ENCODE data around the gene TMIGD2. TPM values are rescaled to one million over a fixed set of nuclear protein-coding genes. Genes with fewer than 3 reads are reported as not detected.

The TMIGD2 gene
- not detected in 2 replicates for total RNA-seq

GRCh38 chr19:4302243-4302640 lies at the start of gene TMIGD2:
Gene TMIGD2, minus strand, starts transcription at chr19:4302389. Its CDS starts 4 bp downstream, at chr19:4302385.

GRCh38 chr19:4343370-4344307 lies 41.5 kb upstream of the TMIGD2 start, which contains the start of gene MPND:
Gene MPND, plus strand, starts transcription at chr19:4343562. Its CDS starts 32 bp downstream, at chr19:4343594.

GRCh38 chr19:4338441-4339355 lies 36.5 kb upstream of the TMIGD2 start, which contains the start of gene STAP2:
Gene STAP2, minus strand, starts transcription at chr19:4338827. Its CDS starts 74 bp downstream, at chr19:4338753.

GRCh38 chr19:4304538-4305256 lies 2.5 kb upstream of the TMIGD2 start, which contains the start of gene FSD1:
Gene FSD1, plus strand, starts transcription at chr19:4304598. Its CDS starts 149 bp downstream, at chr19:4304747.

GRCh38 chr19:4278419-4279266 lies 23.5 kb downstream of the TMIGD2 start, which contains the start of gene SHD:
Gene SHD, plus strand, starts transcription at chr19:4279266. Its CDS starts 798 bp downstream, at chr19:4280064.

GRCh38 chr19:4246767-4247593 lies 55.2 kb downstream of the TMIGD2 start, which contains the start of gene YJU2:
Gene YJU2, plus strand, starts transcription at chr19:4247080. Its CDS starts 67 bp downstream, at chr19:4247147.

Other genes starting within 250 kb of the TMIGD2 start
- gene ZBTB7A, start 235.5 kb downstream of the TMIGD2 start, total RNA-seq: 27.8 and 28.4 TPM in 2 replicates
- gene MAP2K2, start 178.3 kb downstream of the TMIGD2 start, total RNA-seq: 146 and 215 TPM in 2 replicates
- gene CREB3L3, start 148.8 kb downstream of the TMIGD2 start, total RNA-seq: not detected in 2 replicates
- gene SIRT6, start 119.8 kb downstream of the TMIGD2 start, total RNA-seq: 8.8 and 11.7 TPM in 2 replicates
- 0.91 and 0.97 TPM in 2 replicates for gene ANKRD24, start 119.7 kb downstream of the TMIGD2 start, total RNA-seq
- gene EBI3, start 72.9 kb downstream of the TMIGD2 start, total RNA-seq: not detected in 2 replicates
- gene YJU2, start 55.3 kb downstream of the TMIGD2 start, total RNA-seq: 15.0 and 15.2 TPM in 2 replicates
- not detected in 2 replicates for gene SHD, start 23.1 kb downstream of the TMIGD2 start, total RNA-seq
- gene FSD1, start 2.2 kb upstream of the TMIGD2 start, total RNA-seq: 1.1 and 1.4 TPM in 2 replicates
- gene STAP2, start 36.4 kb upstream of the TMIGD2 start, total RNA-seq: 2.4 and 3.9 TPM in 2 replicates
- 7.4 and 7.7 TPM in 2 replicates for gene MPND, start 41.2 kb upstream of the TMIGD2 start, total RNA-seq
- gene SH3GL1, start 98.2 kb upstream of the TMIGD2 start, total RNA-seq: 64.1 and 73.3 TPM in 2 replicates
- 5.4 and 6.8 TPM in 2 replicates for gene CHAF1A, start 100.3 kb upstream of the TMIGD2 start, total RNA-seq
- 106 and 111 TPM in 2 replicates for gene UBXN6, start 155.4 kb upstream of the TMIGD2 start, total RNA-seq
- gene HDGFL2, start 169.9 kb upstream of the TMIGD2 start, total RNA-seq: 35.4 and 41.7 TPM in 2 replicates
- 0.11 and 0.13 TPM in 2 replicates for gene PLIN4, start 216.1 kb upstream of the TMIGD2 start, total RNA-seq
- not detected in 2 replicates for gene PLIN5, start 232.8 kb upstream of the TMIGD2 start, total RNA-seq
- gene LRG1, start 237.6 kb upstream of the TMIGD2 start, total RNA-seq: not detected in 2 replicates